Breast epithelium (tissue), 3 donors: Measurements from ENCODE around the gene VGF.
"Not testable (repeated sequence)": the region's sequence is repeated elsewhere in the genome, so short reads cannot be mapped to it uniquely, and the experiment has no call there.

Source experiments
- CTCF ChIP-seq, 3 donors: fragments of 450-650 bp; IDR thresholded peaks; one replicate each; pipeline ENCODE4 v1.5.1; 2016 to 2017; ENCODE audit warnings: antibody characterized with exemption in 3 of 3, mild to moderate bottlenecking in 3 of 3, moderate library complexity in 3 of 3
- POLR2A ChIP-seq: fragments of 450-650 bp; IDR thresholded peaks from one replicate; pipeline ENCODE4 v1.6.1; 2016; ENCODE audit warnings: antibody characterized with exemption, mild to moderate bottlenecking, moderate library complexity
- POLR2AphosphoS5 ChIP-seq, 3 donors: sonication (generic); formaldehyde crosslinking; IDR thresholded peaks; one replicate each; pipeline ENCODE4 v1.6.1; 2017; ENCODE audit warnings: antibody characterized with exemption in 3 of 3

DNA sequence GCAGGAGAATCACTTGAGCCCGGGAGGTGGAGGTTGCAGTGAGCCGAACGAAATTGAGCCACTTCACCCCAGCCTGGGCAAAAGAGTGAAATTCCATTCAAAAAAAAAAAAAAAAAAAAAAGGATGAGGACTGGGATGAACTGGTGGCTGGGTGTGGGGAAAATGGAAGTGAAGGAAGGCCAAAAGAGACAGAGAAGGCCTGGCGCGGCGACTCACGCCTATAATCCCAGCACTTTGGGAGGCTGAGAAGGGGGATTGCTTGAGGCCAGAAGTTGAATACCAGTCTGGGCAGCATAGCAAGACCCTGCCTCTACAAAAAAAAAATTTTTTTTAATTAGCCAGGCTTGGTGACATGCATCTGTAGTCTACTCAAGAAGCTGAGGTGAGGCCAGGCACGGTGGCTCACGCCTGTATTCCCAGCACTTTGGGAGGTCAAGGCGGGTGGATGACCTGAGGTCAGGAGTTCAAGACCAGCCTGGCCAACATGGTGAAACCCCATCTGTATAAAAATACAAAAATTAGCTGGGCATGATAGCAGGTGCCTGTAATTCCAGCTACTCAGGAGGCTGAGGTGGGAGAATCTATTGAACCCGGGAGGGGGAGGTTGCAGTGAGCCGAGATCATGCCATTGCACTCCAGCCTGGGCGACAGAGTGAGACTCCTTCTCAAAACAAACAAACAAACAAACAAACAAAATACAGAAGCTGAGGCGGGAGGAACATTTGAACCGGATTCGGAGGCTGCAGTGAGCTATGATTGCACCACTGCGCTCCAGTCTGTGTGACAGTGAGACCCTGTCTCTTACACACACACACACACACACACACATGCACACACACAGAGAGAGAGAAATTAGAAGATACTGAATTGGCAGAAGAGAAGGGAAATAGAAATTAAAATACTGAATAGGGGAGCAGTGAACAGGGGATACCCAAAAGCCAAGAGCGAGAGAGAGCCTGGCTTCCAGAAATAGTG, 32.5 kb downstream of the VGF start:
- TF ChIP-seq POLR2A; CTCF (IDR thresholded peaks at IDR 0.05); POLR2AphosphoS5 (IDR thresholded peaks at IDR 0.05): not testable (repeated sequence)
